Hypothalamus (tissue), 51 donors: ENCODE measurements around the gene PML.
"Not testable (repeated sequence)": the region's sequence is repeated elsewhere in the genome, so short reads cannot be mapped to it uniquely, and the experiment has no call there.

Source experiments
- DNase-seq, 51 donors: peaks; one replicate each; lab custom pipeline; 2025; lab: John Stamatoyannopoulos, UW

The PML gene

GRCh38 chr15:74096753-74097474, 102.4 kb downstream of the PML start:
- DNase-seq: not testable (repeated sequence)
